GM18526 (cell line): ENCODE results near the gene GPR160.

Source experiments
- POLR2A ChIP-seq: IDR thresholded peaks from 3 replicates; pipeline ENCODE4 v1.6.1; 2011; ENCODE audit not compliant: insufficient read length; ENCODE audit errors: extremely low read depth

GPR160 gene

GRCh38 chr3:170037463-170038433 is at the start of gene GPR160:
GPR160 (plus strand) TSS chr3:170037995; CDS start chr3:170083973, 45,978 bp downstream.
- TF ChIP-seq POLR2A: peak; percentile 20

- no peak for TF ChIP-seq POLR2A
Measured at GRCh38 chr3:169990431-169990830, 47.4 kb upstream of the GPR160 start.

- TF ChIP-seq POLR2A: no peak
Measured at GRCh38 chr3:169992156-169992555, 45.6 kb upstream of the GPR160 start.

GRCh38 chr3:169992781-169993180 is 45.0 kb upstream of the GPR160 start:
- no peak for TF ChIP-seq POLR2A

GRCh38 chr3:169993761-169994160 is 44.0 kb upstream of the GPR160 start:
- no peak for TF ChIP-seq POLR2A

- no peak for TF ChIP-seq POLR2A
Measured at GRCh38 chr3:169996063-169996462, 41.7 kb upstream of the GPR160 start.

GRCh38 chr3:169998668-169999131 is 39.1 kb upstream of the GPR160 start:
- TF ChIP-seq POLR2A: no peak

GRCh38 chr3:169999433-169999832 is 38.4 kb upstream of the GPR160 start:
- no peak for TF ChIP-seq POLR2A

GRCh38 chr3:170000051-170000450 is 37.7 kb upstream of the GPR160 start:
- no peak for TF ChIP-seq POLR2A

- TF ChIP-seq POLR2A: no peak
Measured at GRCh38 chr3:170002231-170002630, 35.6 kb upstream of the GPR160 start.

- TF ChIP-seq POLR2A: no peak
Measured at GRCh38 chr3:170002879-170003278, 34.9 kb upstream of the GPR160 start.

GRCh38 chr3:170003881-170004356 is 33.9 kb upstream of the GPR160 start:
- no peak for TF ChIP-seq POLR2A

- TF ChIP-seq POLR2A: no peak
Measured at GRCh38 chr3:170007031-170007663, 30.6 kb upstream of the GPR160 start.

- no peak for TF ChIP-seq POLR2A
Measured at GRCh38 chr3:170010498-170010897, 27.3 kb upstream of the GPR160 start.

GRCh38 chr3:170012683-170013400 is 25.0 kb upstream of the GPR160 start:
- no peak for TF ChIP-seq POLR2A
